ENCODE measurements around the gene ZC3H12C.

The ZC3H12C gene

GRCh38 chr11:110077346-110077745 lies 15.8 kb upstream of the ZC3H12C start:
- no peak for DNase-seq (ENCODE audit: low read depth in 2 of 2)

- no peak for DNase-seq (ENCODE audit: low read depth in 2 of 2)
These were observed 15.3 kb upstream of the ZC3H12C start for GRCh38 chr11:110077831-110078325.

- no peak for DNase-seq (ENCODE audit: low read depth in 2 of 2)
These were observed 14.2 kb upstream of the ZC3H12C start for GRCh38 chr11:110078923-110079544.

- no peak for DNase-seq (ENCODE audit: low read depth in 2 of 2)
These were observed 13.5 kb upstream of the ZC3H12C start for GRCh38 chr11:110079726-110080125.

GRCh38 chr11:110081462-110082376 lies 11.5 kb upstream of the ZC3H12C start:
- no peak for DNase-seq (ENCODE audit: low read depth in 2 of 2)

- no peak for DNase-seq (ENCODE audit: low read depth in 2 of 2)
These were observed 10.3 kb upstream of the ZC3H12C start for GRCh38 chr11:110082899-110083298.

GRCh38 chr11:110085255-110085838 lies 7.8 kb upstream of the ZC3H12C start:
- DNase-seq (ENCODE audit: low read depth in 2 of 2), result no peak

GRCh38 chr11:110086892-110087309 lies 6.3 kb upstream of the ZC3H12C start:
- DNase-seq (ENCODE audit: low read depth in 2 of 2), result no peak

- DNase-seq (ENCODE audit: low read depth in 2 of 2), result no peak
These were observed 5.2 kb upstream of the ZC3H12C start for GRCh38 chr11:110087812-110088534.

GRCh38 chr11:110088535-110089344 lies 4.5 kb upstream of the ZC3H12C start:
- no peak for DNase-seq (ENCODE audit: low read depth in 2 of 2)

- no peak for DNase-seq (ENCODE audit: low read depth in 2 of 2)
These were observed 3.4 kb upstream of the ZC3H12C start for GRCh38 chr11:110089617-110090282.

GRCh38 chr11:110090466-110091026 lies 2.6 kb upstream of the ZC3H12C start:
- no peak for DNase-seq (ENCODE audit: low read depth in 2 of 2)

GRCh38 chr11:110092111-110092514 lies 1.1 kb upstream of the ZC3H12C start:
- DNase-seq (ENCODE audit: low read depth in 2 of 2), result no peak

GRCh38 chr11:110093407-110094297 lies 460 bp downstream of the ZC3H12C start:
- no peak for DNase-seq (ENCODE audit: low read depth in 2 of 2)

- DNase-seq (ENCODE audit: low read depth in 2 of 2), result no peak
These were observed 1.4 kb downstream of the ZC3H12C start for GRCh38 chr11:110094298-110095285.

- DNase-seq (ENCODE audit: low read depth in 2 of 2), result no peak
These were observed 2.4 kb downstream of the ZC3H12C start for GRCh38 chr11:110095554-110095953.

GRCh38 chr11:110096496-110096895 lies 3.3 kb downstream of the ZC3H12C start:
- DNase-seq (ENCODE audit: low read depth in 2 of 2), result no peak

Data from stimulated activated CD8-positive, alpha-beta memory T cell treated with anti-CD3 and anti-CD28 coated beads, Interleukin-2, amount 100 ng/mL, for 1 hour (primary cell).